Keratinocyte (primary cell): ENCODE data around the gene IGFL2.

Source experiments
- CTCF ChIP-seq, 3 experiments: IDR thresholded peaks in 1 of 3; conservative IDR thresholded peaks in 1 of 3; optimal IDR thresholded peaks in 1 of 3; 2 replicates in 2 of 3; 3 replicates in 1 of 3; pipeline versions ENCODE3 to v1.5.1; 2011; ENCODE audit warnings: low read length in 3 of 3, mild to moderate bottlenecking in 3 of 3, moderate library complexity in 2 of 3, control low read depth in 1 of 3, inconsistent platforms in 1 of 3; ENCODE audit not compliant: insufficient read depth in 2 of 3; ENCODE audit errors: extremely low read depth in 1 of 3
- EZH2 ChIP-seq: IDR thresholded peaks from one replicate; pipeline ENCODE4 v1.6.1; 2012; ENCODE audit warnings: inconsistent platforms, mild to moderate bottlenecking, low read length, moderate library complexity

GRCh38 chr19:46141421-46141820, 6.6 kb upstream of the IGFL2 start:
- no peak for TF ChIP-seq CTCF (optimal IDR thresholded peaks at IDR 0.05 in 1 of 3, IDR thresholded peaks at IDR 0.05 in 1 of 3, conservative IDR thresholded peaks at IDR 0.05 in 1 of 3; ENCODE audit: extremely low read depth in 1 of 3, insufficient read depth in 2 of 3, low read length in 3 of 3)
- no peak for TF ChIP-seq EZH2
